Measurements from ENCODE around the gene VAMP3.

DNA sequence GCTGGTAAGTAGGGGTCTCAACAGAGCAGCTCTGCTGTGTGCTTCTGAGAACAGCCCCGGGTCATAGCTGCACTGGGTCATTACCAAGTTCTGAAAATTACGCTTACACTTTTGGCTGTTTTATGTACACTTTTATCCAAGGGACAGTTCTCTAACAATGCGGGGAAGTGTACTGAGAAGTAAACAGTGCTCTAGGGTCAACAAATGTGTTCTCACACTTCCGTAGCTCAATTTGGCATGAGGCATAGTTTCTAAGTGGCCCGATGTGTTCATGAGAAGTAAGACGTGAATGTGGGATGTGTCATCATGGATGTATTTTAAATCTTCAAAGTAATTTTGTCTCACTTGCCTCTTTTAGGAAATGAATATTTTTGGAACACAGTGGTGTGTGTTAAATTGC lies 10.9 kb upstream of the VAMP3 start:
- TF ChIP-seq, protein P1, sequence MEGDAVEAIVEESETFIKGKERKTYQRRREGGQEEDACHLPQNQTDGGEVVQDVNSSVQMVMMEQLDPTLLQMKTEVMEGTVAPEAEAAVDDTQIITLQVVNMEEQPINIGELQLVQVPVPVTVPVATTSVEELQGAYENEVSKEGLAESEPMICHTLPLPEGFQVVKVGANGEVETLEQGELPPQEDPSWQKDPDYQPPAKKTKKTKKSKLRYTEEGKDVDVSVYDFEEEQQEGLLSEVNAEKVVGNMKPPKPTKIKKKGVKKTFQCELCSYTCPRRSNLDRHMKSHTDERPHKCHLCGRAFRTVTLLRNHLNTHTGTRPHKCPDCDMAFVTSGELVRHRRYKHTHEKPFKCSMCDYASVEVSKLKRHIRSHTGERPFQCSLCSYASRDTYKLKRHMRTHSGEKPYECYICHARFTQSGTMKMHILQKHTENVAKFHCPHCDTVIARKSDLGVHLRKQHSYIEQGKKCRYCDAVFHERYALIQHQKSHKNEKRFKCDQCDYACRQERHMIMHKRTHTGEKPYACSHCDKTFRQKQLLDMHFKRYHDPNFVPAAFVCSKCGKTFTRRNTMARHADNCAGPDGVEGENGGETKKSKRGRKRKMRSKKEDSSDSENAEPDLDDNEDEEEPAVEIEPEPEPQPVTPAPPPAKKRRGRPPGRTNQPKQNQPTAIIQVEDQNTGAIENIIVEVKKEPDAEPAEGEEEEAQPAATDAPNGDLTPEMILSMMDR (IDR thresholded peaks at IDR 0.05): no peak
- TF ChIP-seq EP300 (IDR thresholded peaks at IDR 0.05; ENCODE audit: low read depth) (no peak), POLR2A (IDR thresholded peaks at IDR 0.05) (no peak)

All from transverse colon (tissue), 3 donors.